H1 (cell line): Measurements from ENCODE around the gene ENTPD8.

Source experiments
- CTCF ChIP-seq, 3 experiments: IDR thresholded peaks; 1 replicate in 2 of 3; 2 replicates in 1 of 3; pipeline versions ENCODE4 v1.5.1 to v1.6.1; 2011; ENCODE audit warnings: low read length in 3 of 3, mild to moderate bottlenecking in 3 of 3, inconsistent platforms in 2 of 3, low read depth in 1 of 3, moderate library complexity in 1 of 3; ENCODE audit not compliant: insufficient read depth in 1 of 3; ENCODE audit errors: control extremely low read depth in 1 of 3
- FOSL1 ChIP-seq: IDR thresholded peaks from 2 replicates; pipeline ENCODE4 v1.6.1; 2011; ENCODE audit warnings: mild to moderate bottlenecking, low read depth, low read length, moderate library complexity; ENCODE audit not compliant: insufficient read depth
- RAD21 ChIP-seq, 2 experiments: IDR thresholded peaks in 1 of 2; conservative IDR thresholded peaks in 1 of 2; 2 replicates each; pipeline ENCODE4 v1.6.1; 2011; ENCODE audit warnings: low read depth in 2 of 2, low read length in 2 of 2, improper control_type of control experiment in 1 of 2, inconsistent platforms in 1 of 2, mild to moderate bottlenecking in 1 of 2, moderate library complexity in 1 of 2
- SUZ12 ChIP-seq: fragments of 200-600 bp; sonication (generic); IDR thresholded peaks from 2 replicates; pipeline ENCODE4 v1.6.1; 2012; ENCODE audit warnings: mild to moderate bottlenecking, inconsistent platforms, low read length, moderate library complexity, mixed read lengths
- USF2 ChIP-seq: IDR thresholded peaks from 2 replicates; pipeline ENCODE4 v1.6.1; 2011; ENCODE audit warnings: low read length, improper control_type of control experiment

- no peak for TF ChIP-seq CTCF (IDR thresholded peaks at IDR 0.05; ENCODE audit: control extremely low read depth in 1 of 3, insufficient read depth in 1 of 3, low read depth in 1 of 3, low read length in 3 of 3)
- no peak for TF ChIP-seq SUZ12
- no peak for TF ChIP-seq RAD21 (IDR thresholded peaks at IDR 0.05 in 1 of 2, conservative IDR thresholded peaks at IDR 0.05 in 1 of 2; ENCODE audit: low read depth in 2 of 2, low read length in 2 of 2)
- TF ChIP-seq FOSL1, result no peak
- TF ChIP-seq USF2, result no peak
Measured at GRCh38 chr9:137449081-137449844, 8.1 kb upstream of the ENTPD8 start.
